Adipocyte (in vitro differentiated cells): ENCODE data around the gene AMPH.

ENCODE experiments used
- DNase-seq: peaks from one replicate; pipeline ENCODE4 v3.0.0-alpha.2; 2015; ENCODE audit warnings: low read depth
- H3K27me3 ChIP-seq: replicated peaks from 2 replicates; pipeline ENCODE4 v1.7.0; 2013; ENCODE audit warnings: mild to moderate bottlenecking, low read length, moderate library complexity; ENCODE audit not compliant: control insufficient read depth, insufficient read depth
- H3K36me3 ChIP-seq: 2 replicates; pipeline ENCODE4 v1.7.0; 2013; ENCODE audit warnings: low read length, mild to moderate bottlenecking, moderate library complexity; ENCODE audit not compliant: control insufficient read depth, insufficient read depth, severe bottlenecking
- H3K4me1 ChIP-seq: 2 replicates; pipeline ENCODE4 v1.7.0; 2013; ENCODE audit warnings: mild to moderate bottlenecking, low read length, moderate library complexity; ENCODE audit not compliant: control insufficient read depth, insufficient read depth
- H3K4me3 ChIP-seq: 2 replicates; pipeline ENCODE4 v1.7.0; 2013; ENCODE audit warnings: mild to moderate bottlenecking, low read length, moderate library complexity
- H3K9ac ChIP-seq: 2 replicates; pipeline ENCODE4 v1.7.0; 2013; ENCODE audit warnings: mild to moderate bottlenecking, low read length, moderate library complexity
- H3K9me3 ChIP-seq: 2 replicates; pipeline ENCODE4 v1.7.0; 2013; ENCODE audit warnings: mild to moderate bottlenecking, low read length, moderate library complexity; ENCODE audit not compliant: control insufficient read depth

The AMPH gene

GRCh38 chr7:38535073-38535472 is 96.1 kb downstream of the AMPH start:
- no peak for DNase-seq
- peaks cover 6% of the 10 kb centered on the region for H3K36me3 ChIP-seq
- H3K4me3 ChIP-seq = no peak overlapping the region
- no peak overlapping the region for H3K9ac ChIP-seq
- no peaks in the 10 kb centered on the region for H3K27me3 ChIP-seq
- H3K4me1 ChIP-seq = no peaks in the 10 kb centered on the region
- H3K9me3 ChIP-seq = no peaks in the 10 kb centered on the region

GRCh38 chr7:38525857-38526256 is 105.3 kb downstream of the AMPH start:
- Histone ChIP-seq H3K27me3 (no peaks in the 10 kb centered on the region), H3K4me3 (no peak overlapping the region), H3K9me3 (no peaks in the 10 kb centered on the region), H3K9ac (no peak overlapping the region), H3K4me1 (no peaks in the 10 kb centered on the region), H3K36me3 (no peaks in the 10 kb centered on the region)
- no peak for DNase-seq

GRCh38 chr7:38524786-38525185 is 106.4 kb downstream of the AMPH start:
- Histone ChIP-seq H3K36me3 (no peaks in the 10 kb centered on the region), H3K27me3 (no peaks in the 10 kb centered on the region), H3K4me3 (no peak overlapping the region), H3K9me3 (no peaks in the 10 kb centered on the region), H3K9ac (no peak overlapping the region), H3K4me1 (no peaks in the 10 kb centered on the region)
- peak; percentile 10 for DNase-seq

- Histone ChIP-seq H3K4me1 (no peaks in the 10 kb centered on the region), H3K36me3 (no peaks in the 10 kb centered on the region), H3K27me3 (no peaks in the 10 kb centered on the region), H3K4me3 (no peak overlapping the region), H3K9me3 (peaks cover 9% of the 10 kb centered on the region), H3K9ac (no peak overlapping the region)
- DNase-seq = no peak
Observed at GRCh38 chr7:38520741-38521140, 110.4 kb downstream of the AMPH start.

- Histone ChIP-seq H3K27me3 (no peaks in the 10 kb centered on the region), H3K4me1 (no peaks in the 10 kb centered on the region), H3K9me3 (peaks cover 13% of the 10 kb centered on the region), H3K9ac (no peak overlapping the region), H3K36me3 (no peaks in the 10 kb centered on the region), H3K4me3 (no peak overlapping the region)
- DNase-seq = peak; percentile 50
Observed at GRCh38 chr7:38518541-38518940, 112.6 kb downstream of the AMPH start.

GRCh38 chr7:38512704-38513103 is 118.5 kb downstream of the AMPH start:
- peaks cover 11% of the 10 kb centered on the region for H3K9me3 ChIP-seq
- peaks cover 5% of the 10 kb centered on the region for H3K4me1 ChIP-seq
- DNase-seq = peak; percentile 48
- no peaks in the 10 kb centered on the region for H3K36me3 ChIP-seq
- H3K9ac ChIP-seq = no peak overlapping the region
- H3K27me3 ChIP-seq = no peaks in the 10 kb centered on the region
- no peak overlapping the region for H3K4me3 ChIP-seq

- peaks cover 9% of the 10 kb centered on the region for H3K4me1 ChIP-seq
- H3K4me3 ChIP-seq = no peak overlapping the region
- H3K27me3 ChIP-seq = no peaks in the 10 kb centered on the region
- no peak for DNase-seq
- no peak overlapping the region for H3K9ac ChIP-seq
- no peaks in the 10 kb centered on the region for H3K36me3 ChIP-seq
- peaks cover 11% of the 10 kb centered on the region for H3K9me3 ChIP-seq
Observed at GRCh38 chr7:38512291-38512690, 118.9 kb downstream of the AMPH start.

- H3K27me3 ChIP-seq = no peaks in the 10 kb centered on the region
- DNase-seq = peak; percentile 79
- no peaks in the 10 kb centered on the region for H3K9me3 ChIP-seq
- H3K9ac ChIP-seq = peak overlapping the region; percentile 79
- H3K4me1 ChIP-seq = peaks cover 37% of the 10 kb centered on the region
- no peaks in the 10 kb centered on the region for H3K36me3 ChIP-seq
- H3K4me3 ChIP-seq = peak overlapping the region; percentile 42
Observed at GRCh38 chr7:38507384-38507783, 123.8 kb downstream of the AMPH start.

GRCh38 chr7:38506756-38507155 is 124.4 kb downstream of the AMPH start:
- Histone ChIP-seq H3K9me3 (no peaks in the 10 kb centered on the region), H3K27me3 (no peaks in the 10 kb centered on the region), H3K4me1 (peaks cover 37% of the 10 kb centered on the region), H3K9ac (peak overlapping the region; percentile 79), H3K4me3 (peak overlapping the region; percentile 59), H3K36me3 (no peaks in the 10 kb centered on the region)
- DNase-seq = peak; percentile 70

- Histone ChIP-seq H3K4me3 (peak overlapping the region; percentile 59), H3K36me3 (no peaks in the 10 kb centered on the region), H3K4me1 (peaks cover 37% of the 10 kb centered on the region), H3K27me3 (no peaks in the 10 kb centered on the region), H3K9ac (peak overlapping the region; percentile 79), H3K9me3 (no peaks in the 10 kb centered on the region)
- peak; percentile 23 for DNase-seq
Observed at GRCh38 chr7:38506004-38506403, 125.2 kb downstream of the AMPH start.

GRCh38 chr7:38504684-38505083 is 126.5 kb downstream of the AMPH start:
- Histone ChIP-seq H3K27me3 (no peaks in the 10 kb centered on the region), H3K4me1 (peaks cover 37% of the 10 kb centered on the region), H3K9ac (no peak overlapping the region), H3K4me3 (no peak overlapping the region), H3K36me3 (no peaks in the 10 kb centered on the region), H3K9me3 (no peaks in the 10 kb centered on the region)
- no peak for DNase-seq

- H3K27me3 ChIP-seq = no peaks in the 10 kb centered on the region
Observed at GRCh38 chr7:38502848-38503247, 128.3 kb downstream of the AMPH start.

More at GRCh38 chr7:38502848-38503247, 128.3 kb downstream of the AMPH start:
- no peaks in the 10 kb centered on the region for H3K9me3 ChIP-seq
- H3K36me3 ChIP-seq = no peaks in the 10 kb centered on the region
- H3K4me1 ChIP-seq = peaks cover 33% of the 10 kb centered on the region
- no peak overlapping the region for H3K9ac ChIP-seq
- no peak overlapping the region for H3K4me3 ChIP-seq
- no peak for DNase-seq
